Liver (tissue), 9 donors: ENCODE data around the gene NLGN1. TPM values are rescaled to one million over a fixed set of nuclear protein-coding genes. Genes with fewer than 3 reads are reported as not detected.

Experiments
- DNase-seq: peaks from one replicate; pipeline ENCODE4 v3.0.0-alpha.2; 2017; ENCODE audit warnings: low spot score
- H3K27ac ChIP-seq, 2 donors: one replicate each; pipeline ENCODE4 v1.7.0; 2013; ENCODE audit warnings: inconsistent platforms in 2 of 2, low read length in 2 of 2, control low read depth in 1 of 2, low read depth in 1 of 2, mild to moderate bottlenecking in 1 of 2
- H3K27me3 ChIP-seq, 4 donors: one replicate each; pipeline versions ENCODE4 v1.6.1 to v1.7.0; 2013; ENCODE audit warnings: low read length in 3 of 4, inconsistent platforms in 1 of 4, mild to moderate bottlenecking in 1 of 4, moderate library complexity in 1 of 4; ENCODE audit not compliant: control insufficient read depth in 4 of 4, insufficient read depth in 4 of 4
- H3K36me3 ChIP-seq, 4 donors: one replicate each; pipeline versions ENCODE4 v1.6.1 to v1.7.0; 2013; ENCODE audit warnings: low read length in 3 of 4, mild to moderate bottlenecking in 3 of 4, low read depth in 1 of 4, moderate library complexity in 1 of 4; ENCODE audit not compliant: control insufficient read depth in 4 of 4, insufficient read depth in 3 of 4
- H3K4me1 ChIP-seq, 4 donors: one replicate each; pipeline versions ENCODE4 v1.6.1 to v1.7.0; 2013; ENCODE audit warnings: low read length in 3 of 4, mild to moderate bottlenecking in 3 of 4, moderate library complexity in 1 of 4; ENCODE audit not compliant: control insufficient read depth in 4 of 4, insufficient read depth in 4 of 4
- H3K4me3 ChIP-seq, 3 donors: one replicate each; pipeline versions ENCODE4 v1.6.1 to v1.7.0; 2013; ENCODE audit warnings: low read length in 3 of 3, control low read depth in 1 of 3, low read depth in 1 of 3, mild to moderate bottlenecking in 1 of 3
- H3K9ac ChIP-seq, 2 donors: one replicate each; pipeline ENCODE4 v1.7.0; 2013; ENCODE audit warnings: low read length in 2 of 2, mild to moderate bottlenecking in 2 of 2, moderate library complexity in 2 of 2, control low read depth in 1 of 2, low read depth in 1 of 2
- H3K9me3 ChIP-seq, 4 donors: one replicate each; pipeline versions ENCODE4 v1.6.1 to v1.7.0; 2013; ENCODE audit warnings: low read length in 3 of 4; ENCODE audit not compliant: control insufficient read depth in 4 of 4
- EGR1 ChIP-seq, 2 donors: IDR thresholded peaks; 2 replicates each; pipeline ENCODE4 v1.6.1; 2016 to 2018; ENCODE audit warnings: antibody characterized with exemption in 2 of 2, low read depth in 2 of 2
- FOXA1 ChIP-seq: IDR thresholded peaks from 2 replicates; pipeline ENCODE4 v1.6.1; 2016; ENCODE audit warnings: antibody characterized with exemption
- FOXA2 ChIP-seq: IDR thresholded peaks from 2 replicates; pipeline ENCODE4 v1.6.1; 2016; ENCODE audit warnings: antibody characterized with exemption
- GABPA ChIP-seq, 2 donors: IDR thresholded peaks in 1 of 2; conservative IDR thresholded peaks in 1 of 2; 2 replicates each; pipeline ENCODE4 v1.6.1; 2016; ENCODE audit warnings: antibody characterized with exemption in 2 of 2, mild to moderate bottlenecking in 1 of 2, moderate library complexity in 1 of 2
- HNF4A ChIP-seq, 2 donors: conservative IDR thresholded peaks; 2 replicates each; pipeline ENCODE4 v1.6.1; 2016; ENCODE audit warnings: antibody characterized with exemption in 2 of 2, mild to moderate bottlenecking in 2 of 2
- HNF4G ChIP-seq: IDR thresholded peaks from 2 replicates; pipeline ENCODE4 v1.6.1; 2016; ENCODE audit warnings: antibody characterized with exemption
- JUND ChIP-seq, 2 donors: IDR thresholded peaks; 2 replicates each; pipeline ENCODE4 v1.6.1; 2016; ENCODE audit warnings: antibody characterized with exemption in 2 of 2
- NR2F2 ChIP-seq: IDR thresholded peaks from 2 replicates; pipeline ENCODE4 v1.6.1; 2016; ENCODE audit warnings: antibody characterized with exemption
- RAD21 ChIP-seq, 2 donors: IDR thresholded peaks; 2 replicates each; pipeline ENCODE4 v1.6.1; 2016; ENCODE audit warnings: antibody characterized with exemption in 2 of 2, mild to moderate bottlenecking in 2 of 2
- RXRA ChIP-seq, 2 donors: IDR thresholded peaks; 2 replicates each; pipeline ENCODE4 v1.6.1; 2017 to 2018; ENCODE audit warnings: antibody characterized with exemption in 2 of 2, mild to moderate bottlenecking in 1 of 2
- SP1 ChIP-seq: IDR thresholded peaks from 2 replicates; pipeline ENCODE4 v1.6.1; 2018; ENCODE audit warnings: antibody characterized with exemption, mild to moderate bottlenecking
- TAF1 ChIP-seq: conservative IDR thresholded peaks from 2 replicates; pipeline ENCODE4 v1.6.1; 2016; ENCODE audit warnings: antibody characterized with exemption, mild to moderate bottlenecking
- YY1 ChIP-seq: IDR thresholded peaks from 2 replicates; pipeline ENCODE4 v1.6.1; 2016; ENCODE audit warnings: antibody characterized with exemption, mild to moderate bottlenecking
- WGBS: extraction: QIAGEN DNeasy Blood & Tissue Kit; methylation state at CpG from one replicate; pipeline ENCODE4 v1.1.7; 2013; 5-methylcytosine and 5-hydroxymethylcytosine counted together
- polyA plus RNA-seq, 2 donors: library from polyadenylated mRNA; stranded (reverse) in 1 of 2; unstranded in 1 of 2; fragments of 200-250 nt in 1 of 2; fragments of >200 nt in 1 of 2; fragmentation: Nextera tagmentation in 1 of 2; extraction: Ambion mirVana in 1 of 2; gene quantifications; one replicate each; pipeline versions ENCODE4 v1.2.1 to v1.2.3, GENCODE V29; 2013 to 2015
- total RNA-seq, 2 donors: library from RNA; depleted of rRNA; stranded (reverse); fragments of >200 nt; gene quantifications; one replicate each; pipeline ENCODE4 v1.2.3, GENCODE V29; 2014
- TF ChIP-seq, protein P1 (sequence below): IDR thresholded peaks from 2 replicates; pipeline ENCODE4 v1.6.1; 2016; ENCODE audit warnings: antibody characterized with exemption
- TF ChIP-seq, protein P2 (sequence below): IDR thresholded peaks from 2 replicates; pipeline ENCODE4 v1.6.1; 2016; ENCODE audit warnings: antibody characterized with exemption, mild to moderate bottlenecking
- TF ChIP-seq, protein P3 (sequence below): fragments of 150-350 bp; IDR thresholded peaks from 2 replicates; pipeline ENCODE4 v1.5.1; 2017; ENCODE audit warnings: improper control_type of control experiment, low read depth, low read length; ENCODE audit not compliant: missing input control
- TF ChIP-seq, protein P4 (sequence below): IDR thresholded peaks from 2 replicates; pipeline ENCODE4 v1.6.1; 2016; ENCODE audit warnings: antibody characterized with exemption
- donor health status: healthy.
- donor health status: healthy.
- donor health status: healthy.
- donor health status: healthy.
- donor health status: healthy.

NLGN1 gene
- total and polyA plus RNA-seq, 4 donors = 0.02 to 0.67 (median 0.37) TPM; not detected in 1

DNA sequence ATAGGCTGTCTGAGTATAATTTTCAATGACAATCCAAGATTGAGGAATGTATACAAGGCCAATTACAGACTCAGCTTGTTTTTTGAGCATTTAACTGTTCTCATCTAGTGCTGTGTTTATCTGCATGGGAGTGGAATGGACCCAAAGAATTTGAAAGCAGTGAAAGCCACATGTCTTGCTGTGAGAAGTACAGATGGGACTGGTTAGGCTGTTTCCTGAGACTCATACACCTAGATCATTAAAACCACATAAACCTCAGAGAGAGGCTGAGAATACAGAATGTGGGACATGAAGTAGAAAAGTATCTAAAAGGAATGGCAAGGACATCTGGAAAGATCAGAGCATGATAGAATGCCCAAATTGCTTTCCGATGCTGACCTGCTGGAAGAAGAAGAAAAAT, 224.6 kb downstream of the NLGN1 start:
- peaks cover 0 to 5% (median 0%) of the 10 kb centered on the region in 4 donors for H3K27me3 ChIP-seq
- 72% methylated on average over 1 of the region's 1 CpG for WGBS
- TF ChIP-seq, protein P1, sequence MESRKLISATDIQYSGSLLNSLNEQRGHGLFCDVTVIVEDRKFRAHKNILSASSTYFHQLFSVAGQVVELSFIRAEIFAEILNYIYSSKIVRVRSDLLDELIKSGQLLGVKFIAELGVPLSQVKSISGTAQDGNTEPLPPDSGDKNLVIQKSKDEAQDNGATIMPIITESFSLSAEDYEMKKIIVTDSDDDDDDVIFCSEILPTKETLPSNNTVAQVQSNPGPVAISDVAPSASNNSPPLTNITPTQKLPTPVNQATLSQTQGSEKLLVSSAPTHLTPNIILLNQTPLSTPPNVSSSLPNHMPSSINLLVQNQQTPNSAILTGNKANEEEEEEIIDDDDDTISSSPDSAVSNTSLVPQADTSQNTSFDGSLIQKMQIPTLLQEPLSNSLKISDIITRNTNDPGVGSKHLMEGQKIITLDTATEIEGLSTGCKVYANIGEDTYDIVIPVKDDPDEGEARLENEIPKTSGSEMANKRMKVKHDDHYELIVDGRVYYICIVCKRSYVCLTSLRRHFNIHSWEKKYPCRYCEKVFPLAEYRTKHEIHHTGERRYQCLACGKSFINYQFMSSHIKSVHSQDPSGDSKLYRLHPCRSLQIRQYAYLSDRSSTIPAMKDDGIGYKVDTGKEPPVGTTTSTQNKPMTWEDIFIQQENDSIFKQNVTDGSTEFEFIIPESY = no peak
- TF ChIP-seq SP1 (no peak), FOXA1 (no peak), HNF4A (conservative IDR thresholded peaks at IDR 0.05) (no peak), RXRA (IDR thresholded peaks at IDR 0.05) (no peak), JUND (IDR thresholded peaks at IDR 0.05) (no peak), YY1 (no peak), EGR1 (IDR thresholded peaks at IDR 0.05; ENCODE audit: low read depth in 2 of 2) (no peak), HNF4G (no peak), TAF1 (no peak), GABPA (IDR thresholded peaks at IDR 0.05 in 1 of 2, conservative IDR thresholded peaks at IDR 0.05 in 1 of 2) (no peak), NR2F2 (no peak), FOXA2 (no peak), RAD21 (IDR thresholded peaks at IDR 0.05) (no peak)
- TF ChIP-seq, protein P2, sequence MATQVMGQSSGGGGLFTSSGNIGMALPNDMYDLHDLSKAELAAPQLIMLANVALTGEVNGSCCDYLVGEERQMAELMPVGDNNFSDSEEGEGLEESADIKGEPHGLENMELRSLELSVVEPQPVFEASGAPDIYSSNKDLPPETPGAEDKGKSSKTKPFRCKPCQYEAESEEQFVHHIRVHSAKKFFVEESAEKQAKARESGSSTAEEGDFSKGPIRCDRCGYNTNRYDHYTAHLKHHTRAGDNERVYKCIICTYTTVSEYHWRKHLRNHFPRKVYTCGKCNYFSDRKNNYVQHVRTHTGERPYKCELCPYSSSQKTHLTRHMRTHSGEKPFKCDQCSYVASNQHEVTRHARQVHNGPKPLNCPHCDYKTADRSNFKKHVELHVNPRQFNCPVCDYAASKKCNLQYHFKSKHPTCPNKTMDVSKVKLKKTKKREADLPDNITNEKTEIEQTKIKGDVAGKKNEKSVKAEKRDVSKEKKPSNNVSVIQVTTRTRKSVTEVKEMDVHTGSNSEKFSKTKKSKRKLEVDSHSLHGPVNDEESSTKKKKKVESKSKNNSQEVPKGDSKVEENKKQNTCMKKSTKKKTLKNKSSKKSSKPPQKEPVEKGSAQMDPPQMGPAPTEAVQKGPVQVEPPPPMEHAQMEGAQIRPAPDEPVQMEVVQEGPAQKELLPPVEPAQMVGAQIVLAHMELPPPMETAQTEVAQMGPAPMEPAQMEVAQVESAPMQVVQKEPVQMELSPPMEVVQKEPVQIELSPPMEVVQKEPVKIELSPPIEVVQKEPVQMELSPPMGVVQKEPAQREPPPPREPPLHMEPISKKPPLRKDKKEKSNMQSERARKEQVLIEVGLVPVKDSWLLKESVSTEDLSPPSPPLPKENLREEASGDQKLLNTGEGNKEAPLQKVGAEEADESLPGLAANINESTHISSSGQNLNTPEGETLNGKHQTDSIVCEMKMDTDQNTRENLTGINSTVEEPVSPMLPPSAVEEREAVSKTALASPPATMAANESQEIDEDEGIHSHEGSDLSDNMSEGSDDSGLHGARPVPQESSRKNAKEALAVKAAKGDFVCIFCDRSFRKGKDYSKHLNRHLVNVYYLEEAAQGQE = no peak
- TF ChIP-seq, protein P3, sequence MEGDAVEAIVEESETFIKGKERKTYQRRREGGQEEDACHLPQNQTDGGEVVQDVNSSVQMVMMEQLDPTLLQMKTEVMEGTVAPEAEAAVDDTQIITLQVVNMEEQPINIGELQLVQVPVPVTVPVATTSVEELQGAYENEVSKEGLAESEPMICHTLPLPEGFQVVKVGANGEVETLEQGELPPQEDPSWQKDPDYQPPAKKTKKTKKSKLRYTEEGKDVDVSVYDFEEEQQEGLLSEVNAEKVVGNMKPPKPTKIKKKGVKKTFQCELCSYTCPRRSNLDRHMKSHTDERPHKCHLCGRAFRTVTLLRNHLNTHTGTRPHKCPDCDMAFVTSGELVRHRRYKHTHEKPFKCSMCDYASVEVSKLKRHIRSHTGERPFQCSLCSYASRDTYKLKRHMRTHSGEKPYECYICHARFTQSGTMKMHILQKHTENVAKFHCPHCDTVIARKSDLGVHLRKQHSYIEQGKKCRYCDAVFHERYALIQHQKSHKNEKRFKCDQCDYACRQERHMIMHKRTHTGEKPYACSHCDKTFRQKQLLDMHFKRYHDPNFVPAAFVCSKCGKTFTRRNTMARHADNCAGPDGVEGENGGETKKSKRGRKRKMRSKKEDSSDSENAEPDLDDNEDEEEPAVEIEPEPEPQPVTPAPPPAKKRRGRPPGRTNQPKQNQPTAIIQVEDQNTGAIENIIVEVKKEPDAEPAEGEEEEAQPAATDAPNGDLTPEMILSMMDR = no peak
- no peaks in the 10 kb centered on the region for H3K36me3 ChIP-seq
- no peak overlapping the region for H3K4me3 ChIP-seq
- no peak overlapping the region for H3K9ac ChIP-seq
- H3K4me1 ChIP-seq = no peaks in the 10 kb centered on the region
- no peaks in the 10 kb centered on the region for H3K9me3 ChIP-seq
- no peak overlapping the region for H3K27ac ChIP-seq
- no peak for DNase-seq

DNA sequence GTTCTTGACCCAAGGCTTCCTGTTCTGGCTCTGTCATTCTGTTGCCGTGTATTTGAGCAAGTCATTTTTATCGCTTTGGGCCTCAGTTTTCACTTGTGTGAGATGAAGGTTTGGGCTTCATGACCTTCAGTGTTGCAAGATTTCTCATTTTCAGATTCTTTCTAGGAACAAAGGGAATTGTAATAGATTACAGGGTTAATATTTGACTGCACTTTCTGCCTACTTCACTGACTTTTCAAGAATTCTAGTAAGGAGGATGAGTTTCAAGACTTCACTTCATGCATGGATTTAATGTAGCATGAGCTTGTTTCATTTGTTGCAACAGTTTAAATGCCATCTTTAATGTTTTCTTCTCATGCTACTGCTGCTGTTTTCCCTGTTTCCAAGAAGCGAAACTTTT, 226.5 kb downstream of the NLGN1 start:
- Histone ChIP-seq H3K4me1 (no peaks in the 10 kb centered on the region), H3K9ac (no peak overlapping the region), H3K4me3 (no peak overlapping the region), H3K9me3 (no peaks in the 10 kb centered on the region), H3K36me3 (no peaks in the 10 kb centered on the region), H3K27ac (no peak overlapping the region), H3K27me3 (peaks cover 0 to 5% (median 0%) of the 10 kb centered on the region in 4 donors)
- no peak for TF ChIP-seq SP1
- TF ChIP-seq RAD21 (IDR thresholded peaks at IDR 0.05) = no peak
- TF ChIP-seq FOXA1 = no peak
- TF ChIP-seq, protein P4, sequence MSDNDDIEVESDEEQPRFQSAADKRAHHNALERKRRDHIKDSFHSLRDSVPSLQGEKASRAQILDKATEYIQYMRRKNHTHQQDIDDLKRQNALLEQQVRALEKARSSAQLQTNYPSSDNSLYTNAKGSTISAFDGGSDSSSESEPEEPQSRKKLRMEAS = no peak
- TF ChIP-seq, protein P3 = no peak
- TF ChIP-seq TAF1 = no peak
- TF ChIP-seq, protein P2 = no peak
- no peak for TF ChIP-seq HNF4G
- no peak for DNase-seq
- WGBS = 64% methylated on average over 3 of the region's 3 CpGs
